H54 (cell line): ENCODE measurements around the gene PTPRF.

Source experiments
- DNase-seq: peaks from one replicate; pipeline ENCODE4 v3.0.0; 2011; ENCODE audit warnings: low spot score, mixed read lengths; ENCODE audit not compliant: insufficient read length
- FAIRE-seq: peaks from 3 replicates; lab custom pipeline; 2011; peaks lifted over from hg19 to GRCh38; lab: Jason Lieb, UNC
- POLR2A ChIP-seq: IDR thresholded peaks from 2 replicates; pipeline ENCODE4 v1.6.1; 2011; ENCODE audit warnings: low read depth, mild to moderate bottlenecking, low read length

PTPRF gene

GRCh38 chr1:43577655-43578542, 47.2 kb downstream of the PTPRF start:
- no peak for DNase-seq
- no peak for FAIRE-seq
- TF ChIP-seq POLR2A = no peak

- no peak for TF ChIP-seq POLR2A
- DNase-seq (no peak), FAIRE-seq (no peak)
These were observed 49.4 kb downstream of the PTPRF start for GRCh38 chr1:43580039-43580438.

DNA sequence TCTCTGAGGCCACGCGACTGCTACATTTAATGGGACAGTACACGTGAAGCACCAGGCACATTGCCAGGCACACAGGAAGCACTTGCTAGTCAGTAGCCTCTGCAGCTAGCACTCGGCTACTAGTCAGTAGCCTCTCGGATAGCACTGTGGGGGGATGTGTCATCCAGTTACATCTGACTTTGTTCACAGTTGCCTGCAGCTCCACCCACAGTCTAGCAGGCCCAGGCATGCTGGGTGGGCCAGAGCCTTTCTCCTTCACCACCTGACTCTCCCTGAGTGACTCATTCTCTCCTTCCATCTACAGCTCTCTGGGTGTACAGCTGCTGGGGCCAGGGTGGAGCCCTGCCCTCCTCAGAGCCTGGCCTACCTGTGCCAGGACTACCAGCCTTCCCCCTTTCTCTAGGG, 51.5 kb downstream of the PTPRF start:
- FAIRE-seq (peak; percentile 99), DNase-seq (peak; percentile 100)
- no peak for TF ChIP-seq POLR2A

- TF ChIP-seq POLR2A = no peak
- DNase-seq (no peak), FAIRE-seq (no peak)
These were observed 52.4 kb downstream of the PTPRF start for GRCh38 chr1:43583058-43583457.

DNA sequence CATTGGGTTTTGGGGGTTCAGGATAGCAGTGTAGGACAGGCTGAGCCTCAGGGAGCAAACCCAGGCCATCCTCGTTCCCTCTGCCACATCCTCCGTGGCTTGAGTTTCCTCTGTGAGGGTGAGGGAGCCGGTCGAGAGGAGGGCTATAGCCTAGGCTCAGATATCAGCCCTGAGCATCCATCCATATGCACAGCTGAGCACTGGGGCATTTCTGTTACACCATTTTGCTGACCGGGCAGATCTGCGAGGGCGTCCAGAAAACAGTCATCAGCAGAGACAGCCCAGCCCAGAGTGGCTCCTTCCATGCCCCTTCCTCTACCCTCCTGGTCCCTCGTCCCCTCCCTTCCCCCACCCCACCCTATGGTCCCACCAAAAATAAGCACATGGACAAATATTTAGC, 53.5 kb downstream of the PTPRF start:
- DNase-seq (no peak), FAIRE-seq (no peak)
- TF ChIP-seq POLR2A = no peak

DNA sequence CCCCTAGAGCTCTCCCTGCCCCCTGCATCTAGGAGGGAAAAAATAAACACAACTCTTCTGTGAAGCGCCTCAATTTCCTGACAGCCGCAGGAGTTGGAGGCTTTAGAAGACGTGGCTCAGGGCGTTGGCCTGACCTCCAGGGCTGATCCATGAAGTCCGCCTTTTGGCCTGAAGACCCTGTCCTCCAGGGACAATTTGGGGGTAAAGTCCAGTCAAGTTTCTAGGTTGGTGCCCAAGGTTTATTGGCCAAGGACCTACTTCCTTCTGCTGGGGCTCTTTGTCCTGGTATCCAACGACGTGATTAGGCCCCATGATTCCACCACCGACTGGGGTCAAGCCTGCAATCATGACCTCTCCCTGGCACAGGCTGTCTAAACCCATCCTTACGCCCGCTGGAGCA, 54.9 kb downstream of the PTPRF start:
- DNase-seq = no peak
- no peak for FAIRE-seq
- no peak for TF ChIP-seq POLR2A

GRCh38 chr1:43586136-43586731, 55.6 kb downstream of the PTPRF start:
- no peak for DNase-seq
- no peak for TF ChIP-seq POLR2A
- no peak for FAIRE-seq

- TF ChIP-seq POLR2A = no peak
- no peak for FAIRE-seq
- DNase-seq = no peak
These were observed 56.3 kb downstream of the PTPRF start for GRCh38 chr1:43587001-43587400.

DNA sequence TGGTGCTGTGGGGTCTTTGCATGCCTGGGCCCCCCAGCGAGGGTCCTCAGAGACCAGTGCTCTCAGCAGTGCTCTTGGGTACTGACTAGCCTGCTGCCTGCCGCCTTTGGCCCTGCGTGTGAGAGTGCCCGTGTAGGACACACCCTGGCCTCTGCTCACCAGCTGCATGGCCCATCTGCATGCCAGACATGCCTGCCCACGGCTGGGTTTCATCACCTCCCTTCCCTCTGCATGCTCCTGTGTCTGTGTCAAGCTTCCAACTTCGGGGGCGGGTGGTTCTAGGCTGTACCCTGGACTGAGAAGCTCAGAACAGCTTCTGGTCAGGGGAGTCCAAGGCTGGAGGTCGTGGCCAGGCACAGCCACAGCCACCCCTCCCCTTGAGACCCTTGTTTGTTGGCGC, 56.9 kb downstream of the PTPRF start:
- no peak for TF ChIP-seq POLR2A
- no peak for DNase-seq
- FAIRE-seq = no peak

DNA sequence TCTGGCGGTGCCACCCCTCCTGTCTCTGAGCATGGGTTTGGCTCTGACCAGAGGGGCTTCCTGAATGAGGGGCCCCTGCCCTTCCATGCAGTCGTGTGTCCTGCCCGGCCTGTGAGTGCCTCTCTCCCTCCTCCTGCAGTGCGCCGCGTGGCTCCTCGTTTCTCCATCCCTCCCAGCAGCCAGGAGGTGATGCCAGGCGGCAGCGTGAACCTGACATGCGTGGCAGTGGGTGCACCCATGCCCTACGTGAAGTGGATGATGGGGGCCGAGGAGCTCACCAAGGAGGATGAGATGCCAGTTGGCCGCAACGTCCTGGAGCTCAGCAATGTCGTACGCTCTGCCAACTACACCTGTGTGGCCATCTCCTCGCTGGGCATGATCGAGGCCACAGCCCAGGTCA, 57.9 kb downstream of the PTPRF start:
- FAIRE-seq (no peak), DNase-seq (no peak)
- no peak for TF ChIP-seq POLR2A

DNA sequence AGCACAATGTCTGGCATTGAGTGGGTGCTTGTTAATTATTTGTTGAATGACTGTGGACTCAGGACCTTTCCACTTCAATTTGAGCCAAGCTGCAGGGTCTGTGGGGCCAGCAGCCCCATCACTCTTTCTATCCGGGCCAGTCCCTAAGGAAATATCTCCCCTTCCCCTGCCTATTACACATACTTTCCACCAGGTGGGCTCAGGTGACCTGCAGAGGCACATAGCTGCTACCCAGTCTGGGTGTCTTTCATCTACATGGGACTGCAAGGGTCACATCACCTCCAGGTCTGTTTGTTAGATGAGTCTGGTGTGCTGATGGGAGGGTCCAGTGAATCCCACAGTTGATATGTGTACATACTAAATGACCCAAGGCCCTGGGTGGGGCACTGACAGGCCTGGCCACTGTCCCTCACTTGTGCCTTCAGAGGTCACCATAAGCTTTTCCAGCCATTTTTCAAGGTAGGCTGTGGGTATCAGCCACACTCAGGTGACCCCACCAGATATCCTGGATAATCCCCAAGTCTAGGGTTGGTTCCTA, 59.8 kb downstream of the PTPRF start:
- FAIRE-seq (no peak), DNase-seq (no peak)
- no peak for TF ChIP-seq POLR2A

DNA sequence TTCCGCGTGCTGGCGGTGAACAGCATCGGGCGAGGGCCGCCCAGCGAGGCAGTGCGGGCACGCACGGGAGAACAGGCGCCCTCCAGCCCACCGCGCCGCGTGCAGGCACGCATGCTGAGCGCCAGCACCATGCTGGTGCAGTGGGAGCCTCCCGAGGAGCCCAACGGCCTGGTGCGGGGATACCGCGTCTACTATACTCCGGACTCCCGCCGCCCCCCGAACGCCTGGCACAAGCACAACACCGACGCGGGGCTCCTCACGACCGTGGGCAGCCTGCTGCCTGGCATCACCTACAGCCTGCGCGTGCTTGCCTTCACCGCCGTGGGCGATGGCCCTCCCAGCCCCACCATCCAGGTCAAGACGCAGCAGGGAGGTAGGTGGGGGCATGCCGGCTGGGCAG, 60.5 kb downstream of the PTPRF start:
- no peak for DNase-seq
- no peak for FAIRE-seq
- no peak for TF ChIP-seq POLR2A

- DNase-seq = no peak
- FAIRE-seq = no peak
- no peak for TF ChIP-seq POLR2A
These were observed 61.5 kb downstream of the PTPRF start for GRCh38 chr1:43592051-43592665.

DNA sequence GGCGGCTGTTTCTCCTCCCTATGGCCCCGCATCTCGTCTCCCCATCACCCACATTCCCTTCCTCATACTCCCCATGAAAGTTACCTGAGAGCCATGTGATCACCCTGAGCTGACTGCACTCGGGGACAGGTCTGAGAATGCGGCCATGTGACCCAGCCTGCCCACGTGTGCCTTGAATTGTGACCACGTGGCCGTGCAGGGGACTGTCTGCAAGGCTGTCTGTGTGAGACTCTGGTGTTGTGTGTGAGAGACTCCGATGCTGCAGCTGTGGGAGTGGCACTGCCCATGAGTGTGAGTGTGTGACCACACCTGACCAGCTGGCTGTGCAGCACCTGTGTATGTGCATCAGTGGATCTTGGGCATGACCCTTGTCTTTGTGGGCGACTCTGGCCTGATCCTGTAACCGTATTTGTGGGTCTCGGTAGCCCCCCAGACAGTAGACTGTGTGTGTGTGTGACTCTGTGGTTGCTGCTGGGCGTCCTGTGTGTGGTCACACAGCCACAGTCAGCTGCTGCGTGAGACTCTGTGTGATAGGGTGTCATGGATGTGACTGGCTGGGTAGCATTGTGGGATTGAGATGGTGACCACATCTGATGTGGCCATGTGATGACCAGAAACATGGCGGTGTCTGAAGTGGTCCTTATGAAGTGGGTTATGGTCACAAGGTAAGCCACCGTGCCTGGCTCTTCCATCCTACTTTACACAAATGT, 62.4 kb downstream of the PTPRF start:
- DNase-seq = no peak
- TF ChIP-seq POLR2A = no peak
- no peak for FAIRE-seq

GRCh38 chr1:43596579-43596978, 65.9 kb downstream of the PTPRF start:
- no peak for TF ChIP-seq POLR2A
- DNase-seq (no peak), FAIRE-seq (no peak)
